Right ventricle myocardium inferior (tissue), 1 donor: Measurements from ENCODE around the gene HDDC3. TPM values are rescaled to one million over a fixed set of nuclear protein-coding genes. Genes with fewer than 3 reads are reported as not detected.
A peak's percentile ranks its signal among the peaks of the same experiment; 100 is the strongest.

ENCODE experiments used
- ATAC-seq: fragments of 200-7000 bp; cut with Tn5 transposase; one replicate; pipeline ENCODE4 v1.9.1; 2020; ENCODE audit warnings: mild to moderate bottlenecking, moderate library complexity
- DNase-seq: peaks from one replicate; pipeline ENCODE4 v3.0.0; 2021; ENCODE audit errors: missing footprints
- intact Hi-C: fragments of 100-400 bp; cut with DNase I; formaldehyde crosslinking; loops from one replicate; pipeline ENCODE4 v1.11.0; 2022
- long read RNA-seq: library from polyadenylated mRNA; unstranded; transcript quantifications from one replicate; pipeline ENCODE4 v2.0.0, GENCODE V29; 2021
- total RNA-seq: library from RNA; stranded (reverse); fragmentation: NEBNext Ultra II Directional; extraction: Animal tissue kit (Norgen Biotek cat#: 25700); gene quantifications from one replicate; pipeline ENCODE4 v1.2.1, GENCODE V29; 2021
- donor health status: DM: no; HTN: yes; CAD: no; lungs with severe emphysema.

HDDC3 gene, protein sequence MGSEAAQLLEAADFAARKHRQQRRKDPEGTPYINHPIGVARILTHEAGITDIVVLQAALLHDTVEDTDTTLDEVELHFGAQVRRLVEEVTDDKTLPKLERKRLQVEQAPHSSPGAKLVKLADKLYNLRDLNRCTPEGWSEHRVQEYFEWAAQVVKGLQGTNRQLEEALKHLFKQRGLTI
- total RNA-seq: 18.9 TPM
- long read RNA-seq, partial matches to known transcripts: 0 of 10 reads
- long read RNA-seq, other reads (novel, unspliced or antisense): 1 of 10 reads

DNA sequence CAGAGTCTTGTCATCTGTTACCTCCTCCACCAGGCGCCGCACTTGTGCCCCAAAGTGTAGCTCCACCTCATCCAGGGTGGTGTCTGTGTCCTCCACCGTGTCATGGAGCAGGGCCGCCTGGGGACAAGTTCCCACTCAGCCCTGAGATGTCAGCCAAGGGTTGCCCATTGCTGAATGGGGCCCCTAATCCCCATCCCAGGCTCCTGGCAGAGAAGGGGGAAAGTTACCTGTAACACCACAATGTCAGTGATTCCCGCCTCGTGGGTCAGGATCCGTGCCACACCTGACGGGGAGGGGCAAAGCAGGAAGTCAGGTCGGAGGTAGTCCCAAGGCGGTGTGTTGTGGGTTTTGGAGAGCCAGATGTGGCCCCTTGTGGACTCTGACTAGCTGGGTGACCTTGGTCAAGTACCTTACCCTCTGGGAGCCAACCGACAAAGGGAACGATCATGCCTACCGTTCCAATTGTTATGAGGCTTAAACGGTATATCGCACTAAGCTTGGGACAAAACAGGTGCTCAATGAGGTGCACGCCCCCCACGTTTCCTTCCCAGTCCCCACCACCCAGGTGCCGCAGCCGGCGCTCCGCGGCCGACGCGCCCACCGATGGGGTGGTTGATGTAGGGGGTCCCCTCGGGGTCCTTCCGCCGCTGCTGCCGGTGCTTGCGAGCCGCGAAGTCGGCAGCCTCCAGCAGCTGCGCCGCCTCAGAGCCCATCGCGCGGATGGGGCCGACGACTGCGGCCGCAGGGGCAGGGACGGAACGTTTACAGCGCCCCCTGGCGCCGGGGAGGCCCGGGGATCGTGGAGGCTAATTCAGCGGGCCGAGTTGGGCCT is at the start of gene HDDC3:
TSS of gene HDDC3 (minus strand) at position 722 of the 832 bp plus-strand sequence. CDS start at position 713, 9 bp downstream.
- intact Hi-C loops: loop anchor here (1.0 to 10.0 kb wide), 4 partner anchors 29 to 1037 kb away; partner anchors contain the start of genes AP3S2 and MAN2A2
- ATAC-seq (peak; percentile 65), DNase-seq (peak; percentile 95)

GRCh38 chr15:90982135-90982534 is 49.8 kb upstream of the HDDC3 start:
- ATAC-seq: no peak
- no peak for DNase-seq
- intact Hi-C loops: no loop called here

GRCh38 chr15:90981681-90982080 is 49.3 kb upstream of the HDDC3 start:
- intact Hi-C loops: no loop called here

GRCh38 chr15:90979582-90979981 is 47.2 kb upstream of the HDDC3 start:
- DNase-seq (no peak), ATAC-seq (no peak)
- intact Hi-C loops: no loop called here

More at GRCh38 chr15:90981681-90982080, 49.3 kb upstream of the HDDC3 start:
- DNase-seq (no peak), ATAC-seq (no peak)

DNA sequence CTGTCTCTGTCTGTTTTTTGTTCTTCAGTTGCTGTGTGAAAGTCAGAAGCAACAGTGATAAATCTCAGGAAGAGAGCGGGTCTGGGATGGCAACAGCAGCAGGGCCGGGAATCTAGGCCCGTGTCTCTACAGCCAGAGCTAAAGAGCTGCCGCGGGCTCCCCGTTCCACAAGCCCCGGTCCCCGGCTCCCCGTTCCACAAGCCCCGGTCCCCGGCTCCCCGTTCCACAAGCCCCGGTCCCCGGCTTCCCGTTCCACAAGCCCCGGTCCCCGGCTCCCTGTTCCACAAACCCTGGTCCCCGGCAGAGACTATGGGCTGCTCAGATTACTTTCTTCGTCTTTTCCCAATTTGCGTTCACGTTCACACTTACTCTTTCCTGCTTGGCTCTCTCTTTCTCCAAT is 41.9 kb upstream of the HDDC3 start:
- no peak for ATAC-seq
- intact Hi-C loops: no loop called here
- no peak for DNase-seq

- DNase-seq (no peak), ATAC-seq (no peak)
- intact Hi-C loops: no loop called here
These were observed 39.8 kb upstream of the HDDC3 start for GRCh38 chr15:90972133-90972532.

- ATAC-seq (no peak), DNase-seq (no peak)
- intact Hi-C loops: no loop called here
These were observed 37.9 kb upstream of the HDDC3 start for GRCh38 chr15:90970274-90970673.

DNA sequence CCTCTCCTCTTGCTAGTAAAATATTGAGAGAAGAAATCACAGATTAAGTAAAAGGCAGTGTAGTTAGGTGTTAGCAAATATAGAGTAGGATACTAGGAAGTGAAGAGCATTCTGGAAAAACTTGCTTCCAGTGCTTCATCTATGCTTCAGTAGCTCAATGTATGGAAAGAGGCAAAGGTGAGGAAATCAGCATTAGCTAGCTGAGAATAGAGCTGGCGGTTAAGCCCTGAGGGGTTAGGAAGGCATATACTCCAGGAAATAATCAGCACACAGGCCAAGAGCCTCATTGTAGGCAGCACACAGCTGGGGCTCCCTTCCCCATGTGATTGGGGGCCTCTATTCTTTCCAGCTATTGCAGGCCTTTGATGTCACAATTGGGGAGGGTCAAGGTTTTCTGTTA is 36.1 kb upstream of the HDDC3 start:
- intact Hi-C loops: no loop called here
- ATAC-seq: no peak
- no peak for DNase-seq

DNA sequence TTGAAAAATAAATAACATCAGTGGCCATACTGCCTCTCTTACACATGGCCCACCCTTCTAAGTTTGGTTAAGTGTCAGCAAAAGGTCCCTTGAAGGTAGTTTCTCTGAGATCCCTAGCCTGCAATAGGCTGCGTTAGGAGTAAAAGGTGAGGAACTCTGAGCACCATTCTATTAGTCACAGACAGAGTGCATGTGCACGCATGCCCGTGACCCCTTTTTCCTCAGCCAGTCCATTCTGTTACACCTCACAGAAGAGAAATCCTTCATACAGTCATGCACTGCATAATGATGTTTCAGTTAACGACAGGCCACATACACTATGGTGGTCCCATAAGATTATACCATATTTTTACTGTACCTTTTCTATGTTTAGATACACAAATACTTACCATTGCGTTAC is 34.9 kb upstream of the HDDC3 start:
- intact Hi-C loops: no loop called here
- no peak for DNase-seq
- ATAC-seq: no peak

GRCh38 chr15:90966262-90966661 is 33.9 kb upstream of the HDDC3 start:
- intact Hi-C loops: no loop called here
- DNase-seq (no peak), ATAC-seq (no peak)

DNA sequence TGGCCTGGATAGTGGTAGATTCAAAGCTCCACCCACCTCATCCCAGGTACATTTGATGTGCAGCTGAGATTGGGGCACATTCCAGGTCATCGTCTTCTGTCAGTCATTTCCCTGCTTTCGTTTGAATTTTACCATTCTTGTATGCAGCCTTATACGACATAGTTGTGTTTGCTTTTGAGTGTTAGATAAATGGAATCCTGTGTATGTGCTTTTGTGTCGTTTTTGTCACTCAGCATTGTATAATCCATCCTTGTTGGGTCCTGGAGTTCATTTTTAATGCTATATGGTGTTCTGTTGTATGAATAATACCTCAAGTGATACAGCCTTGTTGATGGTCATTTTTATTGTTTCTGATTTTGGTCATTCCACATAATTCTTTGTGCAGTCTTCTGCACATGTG is 29.7 kb upstream of the HDDC3 start:
- intact Hi-C loops: no loop called here
- no peak for DNase-seq
- ATAC-seq: no peak

DNA sequence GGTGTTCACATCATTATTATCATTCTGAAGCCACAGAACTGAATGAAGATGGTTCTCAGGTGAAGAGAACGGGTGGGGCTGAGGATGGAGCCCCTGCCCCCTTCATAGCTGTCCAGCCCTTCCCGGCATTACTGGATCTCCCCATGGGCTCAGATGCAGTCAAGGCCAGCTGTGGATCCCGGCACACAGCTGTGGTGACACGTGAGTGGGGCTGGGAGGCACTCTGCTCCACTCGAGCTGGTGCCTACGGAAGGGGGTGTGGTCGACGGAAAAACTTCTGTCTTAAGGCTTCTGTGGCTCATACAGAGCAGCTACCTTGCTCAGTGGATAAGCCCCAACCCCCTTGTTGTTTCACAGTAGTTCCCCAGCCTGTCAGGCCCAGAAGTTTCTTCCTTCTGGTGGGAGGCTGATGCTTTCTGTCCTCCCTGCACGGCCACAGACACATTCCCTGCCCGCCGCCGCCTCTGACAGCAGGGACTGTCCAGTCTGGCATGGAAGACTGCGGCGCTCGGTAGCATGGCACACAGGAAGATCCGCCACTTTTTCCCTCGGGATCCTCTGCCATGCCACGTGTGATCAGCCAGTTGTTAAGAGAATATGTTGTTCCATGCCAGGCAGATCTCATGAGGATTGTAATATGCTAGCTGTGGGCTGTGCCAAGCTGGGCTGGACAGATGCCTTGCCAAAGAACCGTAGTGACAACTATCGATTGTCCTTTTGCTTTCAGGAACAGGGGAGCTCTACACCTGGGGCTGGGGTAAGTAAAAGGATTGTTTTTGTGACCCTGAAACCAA is 28.1 kb upstream of the HDDC3 start:
- no peak for ATAC-seq
- intact Hi-C loops: loop anchor here (2.0 kb wide), 1 partner anchor 88 kb away; no protein-coding TSS in a partner anchor
- DNase-seq: no peak

- DNase-seq (no peak), ATAC-seq (peak; percentile 77)
- intact Hi-C loops: loop anchor here (2.0 to 10.0 kb wide), 4 partner anchors 32 to 312 kb away; partner anchors contain the start of genes PRC1 and VPS33B
These were observed 27.5 kb upstream of the HDDC3 start for GRCh38 chr15:90959894-90960293.

DNA sequence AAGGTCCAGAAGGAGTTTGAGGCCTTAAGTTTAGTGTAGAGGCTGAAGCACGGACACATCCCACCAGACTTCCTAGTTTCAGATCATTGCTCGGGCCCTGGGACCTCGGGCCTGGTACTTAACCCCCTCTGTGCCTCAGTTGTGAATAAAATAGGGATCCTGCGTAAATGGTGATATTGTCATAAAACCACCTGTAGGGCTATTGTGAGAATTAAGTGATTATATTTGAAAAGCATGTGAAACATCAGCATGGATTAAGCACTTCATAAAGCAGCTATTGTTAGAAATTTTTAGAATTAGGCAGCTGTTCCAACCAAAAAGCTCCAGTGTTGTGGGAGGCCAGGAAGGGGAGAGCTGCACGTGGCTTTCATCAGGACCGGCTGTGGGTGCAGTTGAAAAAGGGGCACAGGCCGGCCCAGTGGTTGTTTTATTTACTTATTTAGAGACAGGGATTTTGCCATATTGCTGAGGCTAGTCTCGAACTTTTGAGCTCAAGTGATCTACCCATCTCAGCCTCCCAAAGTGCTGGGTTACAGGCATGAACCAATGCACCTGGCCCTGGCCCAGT is 26.8 kb upstream of the HDDC3 start:
- ATAC-seq (no peak), DNase-seq (no peak)
- intact Hi-C loops: loop anchor here (5.0 to 10.0 kb wide), 3 partner anchors 33 to 313 kb away; partner anchors contain the start of genes PRC1 and VPS33B

DNA sequence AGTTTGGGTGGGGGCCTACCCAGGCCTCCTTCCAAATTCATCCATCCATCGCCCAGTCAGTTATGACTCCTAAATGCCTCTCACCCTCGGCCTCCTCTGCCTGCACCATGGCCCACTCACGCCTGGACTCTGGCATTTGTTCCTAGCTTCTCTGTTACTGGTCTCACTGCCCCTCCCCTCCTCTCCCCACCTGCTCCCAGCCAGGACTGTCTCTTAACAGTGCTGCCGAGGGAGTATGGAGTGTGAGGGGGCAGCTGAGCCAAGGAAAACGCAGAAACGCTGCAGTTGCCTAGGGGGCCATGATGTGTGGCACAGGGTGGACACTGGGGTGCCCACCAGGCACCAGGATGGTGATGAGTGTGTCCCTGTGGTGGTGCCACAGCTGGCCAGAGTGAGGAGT is 25.4 kb upstream of the HDDC3 start:
- ATAC-seq: no peak
- no peak for DNase-seq
- intact Hi-C loops: loop anchor here (5.0 to 10.0 kb wide), 3 partner anchors 35 to 315 kb away; partner anchors contain the start of genes PRC1 and VPS33B

DNA sequence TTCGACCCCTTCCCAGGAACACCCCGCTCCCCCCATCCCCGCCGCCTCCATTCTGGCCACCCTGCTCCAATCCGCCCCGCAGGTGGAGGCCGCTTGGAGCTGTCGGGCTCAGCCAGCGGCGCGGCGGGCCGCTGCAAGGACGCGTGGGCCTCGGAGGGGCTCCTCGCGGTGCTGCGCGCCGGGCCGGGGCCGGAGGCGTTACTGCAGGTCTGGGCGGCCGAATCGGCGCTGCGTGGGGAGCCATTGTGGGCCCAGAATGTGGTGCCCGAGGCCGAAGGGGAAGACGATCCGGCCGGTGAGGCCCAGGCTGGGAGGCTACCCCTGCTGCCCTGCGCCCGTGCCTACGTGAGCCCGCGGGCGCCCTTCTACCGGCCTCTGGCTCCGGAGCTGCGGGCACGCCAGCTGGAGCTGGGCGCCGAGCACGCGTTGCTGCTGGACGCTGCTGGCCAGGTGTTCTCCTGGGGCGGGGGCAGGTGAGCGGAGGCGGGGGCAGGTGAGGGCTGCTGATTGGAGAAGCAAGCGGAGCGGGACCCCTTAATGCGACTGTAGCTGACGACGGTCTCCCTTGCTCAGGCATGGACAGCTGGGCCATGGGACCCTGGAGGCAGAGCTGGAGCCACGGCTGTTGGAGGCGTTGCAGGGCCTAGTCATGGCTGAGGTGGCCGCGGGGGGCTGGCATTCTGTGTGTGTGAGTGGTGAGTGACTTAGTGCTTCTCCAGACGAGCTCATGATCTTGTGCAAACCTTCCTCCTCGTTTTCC is 24.9 kb upstream of the HDDC3 start:
- intact Hi-C loops: loop anchor here (5.0 to 10.0 kb wide), 3 partner anchors 35 to 315 kb away; partner anchors contain the start of genes PRC1 and VPS33B
- DNase-seq (no peak), ATAC-seq (peak; percentile 6)

GRCh38 chr15:90956274-90957030 is 24.1 kb upstream of the HDDC3 start:
- ATAC-seq (peak; percentile 37), DNase-seq (peak; percentile 91)
- intact Hi-C loops: loop anchor here (5.0 to 10.0 kb wide), 3 partner anchors 36 to 316 kb away; partner anchors contain the start of genes PRC1 and VPS33B
